Measurements from ENCODE around the gene NEURL4.

- TF ChIP-seq CTCF (IDR thresholded peaks at IDR 0.05) = no peak
- TF ChIP-seq POLR2A (IDR thresholded peaks at IDR 0.05) = no peak
These were observed 27.6 kb upstream of the NEURL4 start for GRCh38 chr17:7356756-7357155.

All from esophagus squamous epithelium (tissue), 4 donors.